GM18526 (cell line): ENCODE data around the gene CEMIP.

Source experiments
- POLR2A ChIP-seq: IDR thresholded peaks from 3 replicates; pipeline ENCODE4 v1.6.1; 2011; ENCODE audit not compliant: insufficient read length; ENCODE audit errors: extremely low read depth

Gene CEMIP

GRCh38 chr15:80870893-80871292 lies 91.7 kb downstream of the CEMIP start:
- no peak for TF ChIP-seq POLR2A

- TF ChIP-seq POLR2A = no peak
Measured at GRCh38 chr15:80871858-80872257, 92.7 kb downstream of the CEMIP start.

GRCh38 chr15:80873366-80873952 lies 94.3 kb downstream of the CEMIP start:
- no peak for TF ChIP-seq POLR2A

GRCh38 chr15:80875568-80876347 lies 96.6 kb downstream of the CEMIP start:
- no peak for TF ChIP-seq POLR2A

DNA sequence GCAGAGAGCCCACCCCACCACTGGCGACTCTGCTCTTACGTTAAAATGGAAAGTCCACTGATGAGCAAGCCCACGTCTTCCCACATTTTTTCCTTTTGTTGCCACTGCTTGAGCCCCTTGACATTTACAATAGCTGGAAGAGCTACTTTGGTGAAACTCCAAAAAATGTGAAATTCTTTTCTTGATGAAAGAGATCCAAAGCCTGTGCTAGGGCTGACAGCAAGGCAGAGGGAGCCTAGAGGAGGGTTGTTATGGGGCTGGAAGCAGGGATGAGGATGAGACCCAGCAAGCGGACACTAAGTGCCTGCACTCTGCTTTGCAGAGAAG lies 97.1 kb downstream of the CEMIP start:
- TF ChIP-seq POLR2A = no peak

DNA sequence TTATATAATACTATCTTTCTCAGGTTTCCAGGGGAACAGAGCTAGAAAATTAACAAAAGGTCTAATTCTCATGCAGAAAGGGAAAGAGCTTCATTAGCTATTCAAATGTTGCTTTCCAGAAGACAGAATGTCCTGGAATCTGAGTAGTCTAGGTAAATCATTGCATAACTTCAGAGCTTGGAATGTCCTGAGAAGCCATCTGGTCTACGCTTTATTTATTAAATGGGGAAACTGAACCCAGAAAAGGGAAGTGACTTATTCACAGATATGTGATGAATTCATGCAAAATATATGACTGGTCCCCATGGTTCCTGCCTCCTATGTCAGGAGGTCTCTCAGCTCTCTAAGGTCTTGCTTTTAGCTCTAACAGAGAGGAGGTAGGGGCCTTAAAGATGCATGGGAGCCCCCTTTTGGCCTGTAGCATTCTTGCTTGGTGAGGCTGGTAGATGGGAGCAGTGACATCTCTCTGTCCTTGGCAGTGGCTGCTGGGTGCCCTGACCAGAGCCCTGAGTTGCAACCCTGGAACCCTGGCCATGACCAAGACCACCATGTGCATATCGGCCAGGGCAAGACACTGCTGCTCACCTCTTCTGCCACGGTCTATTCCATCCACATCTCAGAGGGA lies 99.2 kb downstream of the CEMIP start:
- TF ChIP-seq POLR2A = no peak

DNA sequence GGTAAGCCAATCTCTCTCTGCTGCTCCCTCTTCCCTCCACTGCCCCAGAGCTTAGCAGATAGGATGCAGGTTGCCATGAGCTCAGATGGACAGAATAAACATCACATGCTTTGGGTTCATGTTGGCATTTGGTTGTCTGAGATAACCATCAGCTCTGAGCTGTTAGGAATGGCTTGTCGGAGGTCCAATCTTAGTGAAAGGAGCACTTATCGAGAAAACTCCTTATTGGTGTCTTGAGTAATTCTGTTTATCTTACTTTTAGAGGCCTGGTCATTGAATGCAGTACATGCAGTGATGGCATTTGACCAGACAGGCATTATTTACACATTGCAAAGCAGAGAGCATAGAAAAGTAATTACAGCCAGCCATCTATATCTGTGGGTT lies 99.7 kb downstream of the CEMIP start:
- no peak for TF ChIP-seq POLR2A

DNA sequence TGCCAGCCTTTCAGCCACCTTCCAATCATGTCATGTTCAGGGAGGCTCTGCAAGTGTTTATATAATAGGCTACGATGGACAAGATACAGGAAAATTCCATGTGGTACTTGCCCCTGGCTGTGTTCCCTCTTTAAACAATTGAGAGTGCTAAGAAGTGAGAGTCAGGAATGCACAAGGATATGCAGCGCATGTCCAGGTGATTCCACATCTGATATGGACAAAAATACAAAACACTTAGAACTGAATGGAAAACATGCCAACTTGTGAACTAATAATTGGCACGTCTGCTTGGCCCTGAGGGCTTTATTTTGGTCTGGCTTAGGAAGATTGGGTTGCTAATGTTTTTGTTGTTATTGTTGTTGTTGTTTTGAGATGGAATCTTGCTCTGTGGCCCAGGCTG lies 100.9 kb downstream of the CEMIP start:
- TF ChIP-seq POLR2A = no peak

DNA sequence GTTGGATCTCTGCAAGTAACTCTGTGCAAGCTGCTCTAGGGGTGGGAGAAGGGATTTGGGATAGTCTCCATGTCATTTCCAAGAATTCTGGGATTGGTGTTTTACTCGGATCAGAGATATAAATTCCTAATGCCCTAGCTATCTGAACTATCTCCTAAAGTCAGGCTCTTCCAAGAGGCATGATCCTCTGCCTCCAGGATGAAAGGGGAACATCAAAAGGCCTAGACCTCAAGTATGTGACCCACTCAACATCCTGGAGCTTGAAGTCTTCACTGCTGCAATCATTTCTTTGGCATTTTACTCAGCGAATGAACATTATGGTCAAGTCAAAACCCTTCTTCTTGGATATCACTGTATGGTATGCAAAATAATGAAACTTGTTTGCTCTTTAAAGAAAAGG lies 104.5 kb downstream of the CEMIP start:
- no peak for TF ChIP-seq POLR2A

DNA sequence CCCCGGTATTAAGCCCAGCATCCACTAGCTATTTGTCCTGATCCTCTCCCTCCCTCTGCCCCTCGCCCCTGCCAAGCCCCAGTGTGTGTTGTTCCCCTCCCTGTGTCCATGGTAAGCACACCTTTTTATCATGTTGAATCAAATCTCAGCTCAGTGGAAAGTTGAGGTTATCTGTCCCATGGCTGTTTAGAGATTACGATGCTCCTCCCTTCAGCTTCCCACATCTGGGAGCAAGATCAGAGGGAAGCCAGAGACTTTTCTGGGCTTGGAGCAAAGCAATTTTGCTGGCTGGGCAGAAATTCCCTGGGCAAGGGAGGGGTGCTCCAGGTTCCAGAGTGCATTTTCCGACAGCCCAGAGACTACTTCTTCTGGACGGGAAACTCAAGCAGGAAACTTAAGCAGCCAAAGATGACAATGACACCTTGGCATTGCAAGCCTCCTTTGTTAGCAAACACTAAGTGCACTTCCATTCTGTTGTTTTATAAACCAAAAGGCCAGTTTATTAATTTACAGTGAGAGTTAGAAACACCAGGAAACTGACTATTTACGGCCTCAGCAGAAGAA lies 105.9 kb downstream of the CEMIP start:
- no peak for TF ChIP-seq POLR2A

DNA sequence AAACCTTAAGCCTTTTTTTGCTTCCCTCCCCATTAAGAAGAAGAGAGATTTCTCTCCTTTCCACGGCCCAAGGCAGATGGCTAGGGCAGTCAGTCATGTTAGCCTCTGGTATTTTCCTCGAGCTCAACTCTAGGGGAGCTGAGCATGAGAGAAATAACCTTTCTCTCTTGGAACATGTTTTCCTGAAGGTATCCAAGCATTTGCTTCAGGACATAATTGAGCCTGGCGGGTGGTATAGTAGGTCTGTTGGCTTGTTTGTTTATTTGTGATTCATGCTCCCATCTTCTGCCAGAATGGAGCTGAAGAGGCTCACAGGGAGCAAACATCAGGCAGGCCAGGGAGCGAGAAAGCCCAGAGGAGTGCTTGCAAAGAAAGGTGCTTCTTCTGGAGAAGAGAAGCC lies 108.0 kb downstream of the CEMIP start:
- no peak for TF ChIP-seq POLR2A

DNA sequence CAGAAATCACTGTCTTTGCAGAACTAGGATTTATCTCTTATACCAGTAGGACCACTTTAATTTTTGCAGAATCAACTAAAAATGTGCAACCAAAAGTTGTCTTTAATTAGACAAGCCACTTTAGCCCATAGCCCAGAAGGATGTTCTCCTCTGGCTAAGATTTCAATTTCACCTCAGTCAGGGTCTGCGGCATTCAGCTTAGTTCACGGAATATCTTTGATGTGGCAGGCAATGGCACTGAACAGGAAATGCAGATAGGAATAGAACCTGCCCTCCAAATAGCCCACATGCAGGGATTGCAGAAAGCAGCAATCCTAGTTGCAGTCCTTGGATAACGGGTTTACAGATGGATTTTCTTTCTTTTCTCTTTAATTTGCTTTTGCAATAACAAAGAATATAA lies 109.7 kb downstream of the CEMIP start:
- TF ChIP-seq POLR2A = no peak

GRCh38 chr15:80890341-80891005 lies 111.3 kb downstream of the CEMIP start:
- no peak for TF ChIP-seq POLR2A

DNA sequence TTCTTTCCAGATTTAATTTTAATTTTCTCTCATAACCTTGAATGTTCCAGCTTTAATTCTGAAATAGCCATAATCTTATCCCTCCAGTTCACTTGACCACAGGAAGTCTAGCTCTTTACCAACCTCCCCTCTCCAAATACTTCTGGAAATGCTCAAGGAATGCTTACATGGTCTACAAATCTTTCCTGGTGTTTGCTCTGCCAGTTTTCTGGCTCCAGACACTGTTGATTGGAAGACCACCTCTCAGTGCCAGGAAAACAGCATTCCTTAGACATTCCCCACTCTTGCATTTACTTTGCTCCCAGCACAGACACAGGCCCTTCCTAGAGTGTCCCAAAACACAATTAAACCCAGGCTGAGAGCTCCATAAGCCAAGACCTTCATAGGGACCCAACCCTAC lies 111.8 kb downstream of the CEMIP start:
- no peak for TF ChIP-seq POLR2A

DNA sequence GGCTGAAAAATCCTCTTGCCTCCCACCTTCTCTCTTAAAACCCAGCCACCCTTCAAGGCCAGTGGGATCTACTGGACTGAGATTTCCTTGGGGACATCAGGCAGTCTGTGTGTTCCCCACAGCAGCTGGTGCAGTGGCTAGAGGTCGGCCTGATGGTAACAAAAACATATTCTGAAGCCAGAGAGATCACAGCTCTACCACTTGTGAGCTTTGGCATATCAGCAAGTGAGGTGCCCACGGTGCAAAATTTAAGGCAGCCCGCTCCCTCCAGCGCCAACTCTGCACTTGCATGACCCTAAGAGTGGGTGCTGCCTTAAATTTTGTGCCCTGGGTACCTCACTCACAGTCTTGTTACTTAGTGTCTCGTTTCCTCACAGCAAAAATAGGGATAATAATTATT lies 113.2 kb downstream of the CEMIP start:
- no peak for TF ChIP-seq POLR2A

GRCh38 chr15:80893777-80894176 lies 114.6 kb downstream of the CEMIP start:
- no peak for TF ChIP-seq POLR2A
